Mammary epithelial cell (primary cell): Measurements from ENCODE around the gene ATP8A1.

Experiments
- EZH2 ChIP-seq: IDR thresholded peaks from 2 replicates; pipeline ENCODE4 v1.6.1; 2012; ENCODE audit warnings: low read length, inconsistent platforms, borderline replicate concordance
- TF ChIP-seq, protein P1 (sequence below), 2 donors: IDR thresholded peaks in 1 of 2; conservative IDR thresholded peaks in 1 of 2; 2 replicates each; pipeline ENCODE4 v1.5.1; 2011 to 2012; ENCODE audit warnings: inconsistent platforms in 2 of 2, low read length in 2 of 2, mild to moderate bottlenecking in 2 of 2, control low read depth in 1 of 2, low read depth in 1 of 2; ENCODE audit not compliant: insufficient read depth in 1 of 2; ENCODE audit errors: extremely low read depth in 1 of 2

GRCh38 chr4:42658261-42658660 lies 1.4 kb upstream of the ATP8A1 start:
- no peak for TF ChIP-seq EZH2
- TF ChIP-seq, protein P1, sequence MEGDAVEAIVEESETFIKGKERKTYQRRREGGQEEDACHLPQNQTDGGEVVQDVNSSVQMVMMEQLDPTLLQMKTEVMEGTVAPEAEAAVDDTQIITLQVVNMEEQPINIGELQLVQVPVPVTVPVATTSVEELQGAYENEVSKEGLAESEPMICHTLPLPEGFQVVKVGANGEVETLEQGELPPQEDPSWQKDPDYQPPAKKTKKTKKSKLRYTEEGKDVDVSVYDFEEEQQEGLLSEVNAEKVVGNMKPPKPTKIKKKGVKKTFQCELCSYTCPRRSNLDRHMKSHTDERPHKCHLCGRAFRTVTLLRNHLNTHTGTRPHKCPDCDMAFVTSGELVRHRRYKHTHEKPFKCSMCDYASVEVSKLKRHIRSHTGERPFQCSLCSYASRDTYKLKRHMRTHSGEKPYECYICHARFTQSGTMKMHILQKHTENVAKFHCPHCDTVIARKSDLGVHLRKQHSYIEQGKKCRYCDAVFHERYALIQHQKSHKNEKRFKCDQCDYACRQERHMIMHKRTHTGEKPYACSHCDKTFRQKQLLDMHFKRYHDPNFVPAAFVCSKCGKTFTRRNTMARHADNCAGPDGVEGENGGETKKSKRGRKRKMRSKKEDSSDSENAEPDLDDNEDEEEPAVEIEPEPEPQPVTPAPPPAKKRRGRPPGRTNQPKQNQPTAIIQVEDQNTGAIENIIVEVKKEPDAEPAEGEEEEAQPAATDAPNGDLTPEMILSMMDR (conservative IDR thresholded peaks at IDR 0.05 in 1 of 2, IDR thresholded peaks at IDR 0.05 in 1 of 2; ENCODE audit: extremely low read depth in 1 of 2, insufficient read depth in 1 of 2, low read depth in 1 of 2, low read length in 2 of 2): no peak
